SK-N-SH treated with all-trans-retinoic acid at 6 μM for 48 hours (cell line): ENCODE measurements around the gene LRFN5.

Experiments used
- ARNTL ChIP-seq: fragments of 450-650 bp; formaldehyde crosslinking; IDR thresholded peaks from 2 replicates; pipeline ENCODE4 v1.5.0; 2020; ENCODE audit warnings: low read depth, mild to moderate bottlenecking, moderate library complexity, borderline replicate concordance
- ESRRG ChIP-seq: fragments of 250-450 bp; sonication (Bioruptor Pico); IDR thresholded peaks from 2 replicates; pipeline ENCODE4 v1.6.1; 2021; ENCODE audit warnings: mild to moderate bottlenecking
- RARB ChIP-seq: fragments of 250-450 bp; sonication (Bioruptor Pico); IDR thresholded peaks from 2 replicates; pipeline ENCODE4 v1.8.0; 2021; ENCODE audit warnings: mild to moderate bottlenecking, moderate library complexity
- ZC3H10 ChIP-seq: fragments of 250-450 bp; sonication (Bioruptor Pico); IDR thresholded peaks from 2 replicates; pipeline ENCODE4 v1.5.1; 2021; ENCODE audit warnings: mild to moderate bottlenecking, moderate library complexity
- ZFP3 ChIP-seq: fragments of 250-450 bp; sonication (Bioruptor Pico); IDR thresholded peaks from 2 replicates; pipeline ENCODE4 v1.5.0; 2020; ENCODE audit warnings: mild to moderate bottlenecking, moderate library complexity
- ZFP30 ChIP-seq: fragments of 450-650 bp; formaldehyde crosslinking; IDR thresholded peaks from 2 replicates; pipeline ENCODE4 v1.5.0; 2022; ENCODE audit warnings: mild to moderate bottlenecking, moderate library complexity
- ZNF565 ChIP-seq: fragments of 450-650 bp; formaldehyde crosslinking; conservative IDR thresholded peaks from 2 replicates; pipeline ENCODE4 v1.5.0; 2020; ENCODE audit warnings: low read depth, mild to moderate bottlenecking, moderate library complexity
- TF ChIP-seq, protein P1 (sequence below): fragments of 250-450 bp; sonication (Bioruptor Pico); IDR thresholded peaks from 2 replicates; pipeline ENCODE4 v1.5.1; 2020; ENCODE audit warnings: low read depth, mild to moderate bottlenecking, moderate library complexity

DNA sequence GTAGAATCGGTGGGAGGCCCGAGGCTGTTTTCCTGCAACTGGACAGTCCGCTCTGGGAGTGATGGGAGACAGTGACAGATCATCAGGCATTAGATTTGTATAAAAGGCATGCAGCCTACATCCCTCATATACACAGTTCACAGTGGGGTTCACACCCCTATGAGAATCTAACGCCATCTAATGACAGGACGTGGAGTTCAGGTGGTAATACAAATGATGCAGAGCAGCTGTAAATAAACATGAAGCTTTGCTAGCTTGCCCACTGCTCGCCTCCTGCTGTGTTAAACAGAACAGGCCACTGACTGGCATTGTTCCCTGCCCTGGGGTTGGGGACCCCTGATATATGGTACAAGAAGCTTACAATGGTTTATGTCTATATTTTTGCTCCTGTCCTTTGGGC, 179.0 kb downstream of the LRFN5 start:
- TF ChIP-seq ARNTL (CRISPR knock-in tag) (no peak), ZNF565 (CRISPR knock-in tag) (no peak), ZFP3 (CRISPR knock-in tag) (no peak), ZFP30 (CRISPR knock-in tag) (no peak), RARB (CRISPR knock-in tag) (no peak), ZC3H10 (CRISPR knock-in tag) (no peak), ESRRG (CRISPR knock-in tag) (no peak)
- TF ChIP-seq, protein P1, sequence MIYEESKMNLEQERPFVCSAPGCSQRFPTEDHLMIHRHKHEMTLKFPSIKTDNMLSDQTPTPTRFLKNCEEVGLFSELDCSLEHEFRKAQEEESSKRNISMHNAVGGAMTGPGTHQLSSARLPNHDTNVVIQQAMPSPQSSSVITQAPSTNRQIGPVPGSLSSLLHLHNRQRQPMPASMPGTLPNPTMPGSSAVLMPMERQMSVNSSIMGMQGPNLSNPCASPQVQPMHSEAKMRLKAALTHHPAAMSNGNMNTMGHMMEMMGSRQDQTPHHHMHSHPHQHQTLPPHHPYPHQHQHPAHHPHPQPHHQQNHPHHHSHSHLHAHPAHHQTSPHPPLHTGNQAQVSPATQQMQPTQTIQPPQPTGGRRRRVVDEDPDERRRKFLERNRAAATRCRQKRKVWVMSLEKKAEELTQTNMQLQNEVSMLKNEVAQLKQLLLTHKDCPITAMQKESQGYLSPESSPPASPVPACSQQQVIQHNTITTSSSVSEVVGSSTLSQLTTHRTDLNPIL (CRISPR knock-in tag) = no peak
